GM06990 (cell line): ENCODE data around the gene CPTP.
A peak's percentile ranks its signal among the peaks of the same experiment; 100 is the strongest.

Source experiments
- DNase-seq: peaks from one replicate; pipeline ENCODE4 v3.0.0-alpha.2; 2011; ENCODE audit not compliant: insufficient read length; ENCODE audit errors: extremely low read depth
- H3K27me3 ChIP-seq: replicated peaks from 2 replicates; pipeline ENCODE4 v1.6.0; 2011; ENCODE audit warnings: low read length; ENCODE audit not compliant: control insufficient read depth, insufficient read depth
- H3K36me3 ChIP-seq: 2 replicates; pipeline ENCODE4 v1.5.1; 2011; ENCODE audit warnings: low read length; ENCODE audit not compliant: control insufficient read depth, insufficient read depth
- H3K4me3 ChIP-seq: replicated peaks from 2 replicates; pipeline ENCODE4 v1.5.1; 2011; ENCODE audit warnings: low read depth, mild to moderate bottlenecking, control low read depth, low read length
- TF ChIP-seq, protein P1 (sequence below): IDR thresholded peaks from 2 replicates; pipeline ENCODE4 v1.5.1; 2011; ENCODE audit warnings: low read length, control low read depth, mild to moderate bottlenecking, inconsistent platforms; ENCODE audit not compliant: insufficient read depth, poor library complexity, severe bottlenecking

The CPTP gene

DNA sequence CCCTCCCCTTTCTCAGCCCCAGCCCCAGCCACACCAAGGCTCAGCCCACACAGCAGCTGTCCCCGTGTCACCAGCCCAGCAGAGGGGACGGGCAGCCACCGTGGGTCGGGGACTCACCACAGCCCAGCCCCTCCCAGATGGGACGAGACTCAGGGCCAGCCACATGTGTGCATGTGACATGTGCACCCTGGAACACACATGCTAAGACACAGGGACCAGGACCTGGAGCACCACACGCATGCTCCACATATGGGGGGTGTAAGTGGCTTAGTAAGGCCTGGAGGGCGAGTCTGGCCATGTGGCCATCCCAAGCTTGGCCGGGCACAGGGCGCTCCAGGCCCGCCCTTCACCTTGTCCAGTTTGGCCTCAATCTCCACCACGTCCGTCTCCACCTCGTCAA lies 20.9 kb upstream of the CPTP start:
- no peak for DNase-seq
- Histone ChIP-seq H3K27me3 (no peaks in the 10 kb centered on the region), H3K4me3 (no peak overlapping the region), H3K36me3 (no peaks in the 10 kb centered on the region)
- TF ChIP-seq, protein P1, sequence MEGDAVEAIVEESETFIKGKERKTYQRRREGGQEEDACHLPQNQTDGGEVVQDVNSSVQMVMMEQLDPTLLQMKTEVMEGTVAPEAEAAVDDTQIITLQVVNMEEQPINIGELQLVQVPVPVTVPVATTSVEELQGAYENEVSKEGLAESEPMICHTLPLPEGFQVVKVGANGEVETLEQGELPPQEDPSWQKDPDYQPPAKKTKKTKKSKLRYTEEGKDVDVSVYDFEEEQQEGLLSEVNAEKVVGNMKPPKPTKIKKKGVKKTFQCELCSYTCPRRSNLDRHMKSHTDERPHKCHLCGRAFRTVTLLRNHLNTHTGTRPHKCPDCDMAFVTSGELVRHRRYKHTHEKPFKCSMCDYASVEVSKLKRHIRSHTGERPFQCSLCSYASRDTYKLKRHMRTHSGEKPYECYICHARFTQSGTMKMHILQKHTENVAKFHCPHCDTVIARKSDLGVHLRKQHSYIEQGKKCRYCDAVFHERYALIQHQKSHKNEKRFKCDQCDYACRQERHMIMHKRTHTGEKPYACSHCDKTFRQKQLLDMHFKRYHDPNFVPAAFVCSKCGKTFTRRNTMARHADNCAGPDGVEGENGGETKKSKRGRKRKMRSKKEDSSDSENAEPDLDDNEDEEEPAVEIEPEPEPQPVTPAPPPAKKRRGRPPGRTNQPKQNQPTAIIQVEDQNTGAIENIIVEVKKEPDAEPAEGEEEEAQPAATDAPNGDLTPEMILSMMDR: no peak

DNA sequence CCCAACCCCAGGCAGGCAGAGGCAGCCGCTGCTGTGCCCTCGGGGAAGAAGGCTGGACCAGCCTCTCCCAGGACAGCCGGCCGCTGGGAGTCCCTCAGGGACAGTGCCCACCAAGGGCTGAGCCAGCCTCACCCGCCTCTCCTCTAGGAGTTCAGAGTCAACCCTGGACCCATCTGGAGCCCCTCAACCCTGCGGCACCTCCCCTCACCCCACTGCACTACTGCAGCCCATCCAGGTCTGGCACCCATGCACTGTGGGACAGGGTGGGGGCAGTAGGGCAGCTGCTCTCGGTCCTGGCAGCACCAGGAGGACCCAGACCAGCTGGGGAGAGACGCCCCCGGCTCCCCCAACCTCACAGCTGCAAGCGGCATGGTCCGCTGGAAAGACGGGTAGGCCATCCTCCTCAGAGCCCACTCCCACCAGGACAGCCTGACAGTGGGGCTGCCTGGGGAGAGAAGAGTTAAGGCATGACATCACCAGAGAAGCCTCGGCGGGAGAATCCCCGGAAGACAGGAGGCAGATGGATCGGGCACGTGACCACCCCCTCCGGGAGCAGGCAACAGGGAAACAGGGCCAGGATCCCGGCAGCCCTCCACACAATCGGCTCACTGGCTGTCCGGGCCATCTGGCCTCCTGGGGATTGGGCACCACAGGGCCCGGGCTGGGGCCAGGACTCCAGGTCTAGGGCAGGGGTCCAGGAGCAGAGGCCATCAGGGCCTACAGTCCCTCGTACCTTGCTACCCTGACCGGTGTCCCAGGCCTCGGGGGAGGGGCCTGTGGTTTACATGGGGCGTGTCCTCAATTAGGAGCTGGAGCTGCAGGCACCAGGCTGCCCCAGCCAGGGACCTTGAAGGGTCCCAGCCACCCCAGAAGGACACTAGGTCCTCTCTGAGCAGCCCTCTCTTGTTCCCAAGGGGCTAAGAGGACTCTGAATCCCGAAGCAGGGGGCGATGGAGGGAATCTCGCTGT lies 20.0 kb upstream of the CPTP start:
- H3K4me3 ChIP-seq: peak overlapping the region; percentile 84; the same call in 1 of the 2 replicates
- H3K27me3 ChIP-seq: no peaks in the 10 kb centered on the region
- H3K36me3 ChIP-seq: no peaks in the 10 kb centered on the region
- DNase-seq: no peak
- TF ChIP-seq, protein P1: no peak

DNA sequence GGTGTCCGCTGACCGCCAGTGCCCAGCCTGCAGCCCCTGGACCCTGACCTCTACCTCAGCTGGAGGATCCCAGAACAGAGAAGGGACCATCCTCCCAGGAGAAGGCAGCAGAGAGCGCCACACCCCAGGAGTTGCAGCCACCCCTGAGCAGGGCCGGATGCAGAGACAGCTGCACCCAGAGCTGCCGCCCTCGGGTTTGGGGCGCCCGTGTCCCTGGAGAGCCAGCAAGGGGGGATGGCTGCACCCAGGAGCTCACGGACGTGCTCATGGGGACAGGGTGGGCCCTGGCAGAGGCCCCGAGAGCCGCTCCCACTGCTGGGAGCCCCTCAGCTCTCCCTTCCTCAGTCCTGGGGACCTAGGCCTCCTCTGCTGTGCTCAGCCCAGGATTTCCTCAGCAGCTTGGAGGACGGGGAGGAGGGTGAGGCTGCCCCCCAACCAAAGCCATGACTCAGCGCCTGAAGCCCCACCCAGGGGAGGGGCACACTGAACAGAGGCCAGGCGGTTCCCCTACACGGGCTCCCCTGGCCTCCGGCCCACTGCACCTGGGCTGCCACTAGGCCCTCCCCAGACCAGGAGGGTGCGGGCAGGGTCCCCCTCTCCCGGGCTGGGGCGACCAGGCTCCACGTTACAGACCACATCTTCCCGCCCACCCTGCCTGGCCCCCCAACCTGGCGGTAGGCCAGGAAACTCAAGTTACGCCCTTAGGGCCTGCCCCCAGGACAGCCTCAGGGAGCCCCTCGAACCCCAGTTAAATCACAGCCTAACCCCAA lies 19.1 kb upstream of the CPTP start:
- Histone ChIP-seq H3K4me3 (peak overlapping the region; percentile 84), H3K36me3 (peaks cover 3% of the 10 kb centered on the region), H3K27me3 (no peaks in the 10 kb centered on the region)
- TF ChIP-seq, protein P1: peak; percentile 31
- DNase-seq: peak; percentile 84

DNA sequence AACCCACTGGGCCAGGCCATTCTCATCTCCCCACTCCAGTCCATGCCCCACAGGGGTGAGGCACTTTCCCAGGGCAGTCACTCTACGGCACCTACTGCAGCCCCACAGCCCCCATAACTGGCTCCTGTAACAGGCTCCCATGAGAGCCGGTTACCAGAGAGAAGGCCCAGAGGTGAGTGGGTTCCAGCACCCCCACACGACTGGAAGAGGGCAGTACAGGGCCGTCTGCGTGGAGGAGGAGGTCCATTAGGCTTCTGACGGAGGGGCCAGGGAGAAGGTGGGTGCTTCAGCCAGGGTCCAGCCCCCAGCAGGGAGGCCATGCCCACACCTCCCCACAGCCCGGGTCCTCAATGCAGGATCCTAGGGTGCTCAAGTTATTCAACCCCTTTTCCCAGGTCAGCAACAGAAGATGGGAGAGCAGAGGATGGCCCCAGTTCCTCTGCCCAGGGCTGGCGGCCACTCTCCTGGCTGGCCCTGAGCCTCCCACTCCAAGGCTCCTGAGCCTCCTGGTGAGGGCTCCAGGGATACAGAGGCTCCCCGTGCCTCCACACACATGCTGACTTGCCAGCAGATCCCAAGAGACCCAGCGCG lies 18.4 kb upstream of the CPTP start:
- Histone ChIP-seq H3K4me3 (peak overlapping the region; percentile 84), H3K36me3 (peaks cover 5% of the 10 kb centered on the region), H3K27me3 (no peaks in the 10 kb centered on the region)
- DNase-seq: no peak
- TF ChIP-seq, protein P1: peak; percentile 34

DNA sequence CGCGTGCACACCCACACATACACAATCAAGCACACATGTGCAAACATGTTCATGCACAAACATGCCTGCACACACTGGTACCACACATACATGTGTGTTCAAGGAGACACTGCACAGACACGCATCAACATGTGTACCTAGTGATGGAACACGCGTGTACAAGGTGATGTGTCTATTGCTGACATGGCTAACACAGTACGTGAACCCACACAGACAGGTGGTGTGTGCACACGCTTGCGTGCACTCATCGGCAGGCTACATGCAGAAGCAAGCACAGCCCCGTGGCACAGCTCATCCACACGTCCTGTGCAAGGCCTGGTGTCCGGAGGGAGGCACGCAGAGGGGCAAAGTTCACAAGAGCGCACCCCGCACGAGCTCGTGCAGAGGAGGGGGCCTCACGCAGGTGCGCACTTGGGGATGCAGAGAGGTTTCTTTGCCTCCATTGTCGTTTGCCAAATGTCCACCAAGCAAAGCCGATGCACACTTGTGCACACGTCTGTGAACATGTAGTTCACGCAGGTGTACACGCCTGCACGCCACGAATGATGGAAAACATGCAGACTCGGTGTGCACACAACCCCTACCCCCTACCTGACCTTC lies 17.8 kb upstream of the CPTP start:
- Histone ChIP-seq H3K4me3 (peak overlapping the region; percentile 84), H3K36me3 (peaks cover 9% of the 10 kb centered on the region), H3K27me3 (no peaks in the 10 kb centered on the region)
- TF ChIP-seq, protein P1: no peak
- DNase-seq: no peak
